HAP-1 (cell line): Measurements from ENCODE around the gene CCDC188.

Experiments used
- DNase-seq, 2 experiments: peaks; one replicate each; pipeline ENCODE4 v3.0.0-alpha.2; 2016 to 2020; ENCODE audit warnings: low spot score in 2 of 2
- H3K27me3 ChIP-seq: fragments of 250-450 bp; sonication (Bioruptor Pico); 2 replicates; pipeline ENCODE4 v1.5.1; 2020; ENCODE audit warnings: low read depth, mild to moderate bottlenecking, moderate library complexity
- H3K36me3 ChIP-seq: fragments of 250-450 bp; sonication (Bioruptor Pico); replicated peaks from 2 replicates; pipeline ENCODE4 v1.5.1; 2020; ENCODE audit warnings: mild to moderate bottlenecking
- H3K4me1 ChIP-seq: fragments of 250-450 bp; sonication (Bioruptor Pico); 2 replicates; pipeline ENCODE4 v1.5.1; 2020; ENCODE audit warnings: mild to moderate bottlenecking
- H3K4me3 ChIP-seq: fragments of 250-450 bp; sonication (Bioruptor Pico); 2 replicates; pipeline ENCODE4 v1.5.1; 2020; ENCODE audit warnings: mild to moderate bottlenecking, moderate library complexity
- H3K9me3 ChIP-seq: fragments of 250-450 bp; sonication (Bioruptor Pico); 2 replicates; pipeline ENCODE4 v1.5.1; 2020; ENCODE audit warnings: mild to moderate bottlenecking, moderate library complexity
- in situ Hi-C: fragments of 300-500 bp; cut with MboI; formaldehyde crosslinking; loops from 3 replicates; pipeline ENCODE4 v1.14.3; 2020; ENCODE audit warnings: low sequenced_read_pairs, inconsistent platforms, mixed read lengths

The CCDC188 gene

DNA sequence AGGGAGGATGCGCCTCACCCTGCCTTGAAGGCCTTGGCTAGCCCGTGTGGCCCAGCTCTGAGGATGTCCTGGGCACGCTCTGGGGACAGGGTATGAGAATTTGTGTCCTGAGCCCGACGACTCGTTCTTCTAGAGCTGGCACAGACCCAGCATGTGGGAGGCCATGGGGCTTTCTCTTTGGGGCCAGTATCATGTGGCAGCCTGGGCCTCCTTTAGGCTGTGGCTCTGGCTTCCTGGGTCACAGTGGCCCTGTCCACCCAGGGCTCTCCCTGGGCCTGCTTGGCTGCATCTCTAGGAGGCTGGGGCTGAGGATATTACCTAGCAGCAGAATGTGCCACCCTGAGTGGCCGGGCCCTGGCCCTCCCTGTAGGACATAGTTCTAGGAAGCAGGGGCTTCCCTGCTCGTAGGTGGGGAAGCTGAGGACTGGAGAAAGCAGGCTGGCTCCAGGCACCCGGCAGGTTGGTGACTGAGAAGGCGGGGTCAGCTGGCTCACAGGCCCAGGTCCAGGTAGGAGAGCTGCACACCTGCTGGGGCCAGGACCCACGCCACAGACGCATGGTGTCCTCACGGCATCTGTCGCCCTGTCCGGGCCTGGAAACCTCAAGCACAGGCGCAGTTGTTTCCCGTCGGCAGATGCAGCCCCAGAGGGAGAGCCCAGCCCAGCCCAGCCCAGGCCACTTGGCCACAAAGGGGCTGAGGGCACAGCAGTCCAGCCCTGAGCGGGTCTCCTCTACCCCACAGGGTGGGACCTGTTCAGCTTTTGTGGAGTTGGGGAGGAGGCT lies 6.8 kb downstream of the CCDC188 start:
- no peaks in the 10 kb centered on the region for H3K4me1 ChIP-seq
- in situ Hi-C loops, result no loop called here
- H3K27me3 ChIP-seq, result no peaks in the 10 kb centered on the region
- no peak overlapping the region for H3K4me3 ChIP-seq
- H3K9me3 ChIP-seq, result no peaks in the 10 kb centered on the region
- no peaks in the 10 kb centered on the region for H3K36me3 ChIP-seq
- DNase-seq, result no peak

DNA sequence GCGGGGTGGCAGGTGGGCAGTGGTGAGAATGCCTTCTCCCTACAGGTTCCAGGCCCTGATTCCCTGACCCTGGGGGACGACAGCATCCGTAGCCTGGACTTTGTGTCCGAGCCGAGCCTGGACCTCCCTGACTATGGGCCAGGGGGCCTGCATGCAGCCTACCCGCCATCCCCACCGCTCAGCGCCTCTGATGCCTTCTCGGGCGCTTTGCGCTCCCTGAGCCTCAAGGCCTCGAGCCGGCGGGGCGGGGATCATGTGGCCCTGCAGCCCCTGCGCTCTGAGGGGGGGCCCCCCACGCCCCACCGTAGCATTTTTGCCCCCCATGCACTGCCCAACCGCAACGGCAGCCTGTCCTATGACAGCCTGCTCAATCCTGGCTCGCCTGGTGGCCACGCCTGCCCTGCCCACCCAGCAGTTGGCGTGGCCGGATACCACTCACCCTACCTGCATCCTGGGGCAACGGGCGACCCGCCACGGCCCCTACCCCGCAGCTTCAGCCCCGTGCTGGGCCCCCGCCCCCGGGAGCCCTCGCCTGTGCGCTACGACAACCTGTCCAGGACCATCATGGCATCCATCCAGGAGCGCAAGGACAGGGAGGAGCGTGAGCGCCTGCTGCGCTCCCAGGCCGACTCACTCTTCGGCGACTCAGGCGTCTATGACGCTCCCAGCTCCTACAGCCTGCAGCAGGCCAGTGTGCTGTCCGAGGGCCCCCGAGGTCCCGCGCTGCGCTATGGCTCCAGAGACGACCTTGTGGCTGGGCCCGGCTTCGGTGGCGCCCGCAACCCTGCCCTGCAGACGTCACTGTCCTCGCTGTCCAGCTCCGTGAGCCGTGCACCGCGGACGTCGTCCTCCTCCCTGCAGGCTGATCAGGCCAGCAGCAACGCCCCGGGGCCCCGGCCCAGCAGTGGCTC lies 7.9 kb downstream of the CCDC188 start:
- H3K4me3 ChIP-seq, result no peak overlapping the region
- H3K4me1 ChIP-seq, result no peaks in the 10 kb centered on the region
- no peaks in the 10 kb centered on the region for H3K9me3 ChIP-seq
- H3K36me3 ChIP-seq, result no peaks in the 10 kb centered on the region
- in situ Hi-C loops, result no loop called here
- DNase-seq, result no peak
- H3K27me3 ChIP-seq, result no peaks in the 10 kb centered on the region

DNA sequence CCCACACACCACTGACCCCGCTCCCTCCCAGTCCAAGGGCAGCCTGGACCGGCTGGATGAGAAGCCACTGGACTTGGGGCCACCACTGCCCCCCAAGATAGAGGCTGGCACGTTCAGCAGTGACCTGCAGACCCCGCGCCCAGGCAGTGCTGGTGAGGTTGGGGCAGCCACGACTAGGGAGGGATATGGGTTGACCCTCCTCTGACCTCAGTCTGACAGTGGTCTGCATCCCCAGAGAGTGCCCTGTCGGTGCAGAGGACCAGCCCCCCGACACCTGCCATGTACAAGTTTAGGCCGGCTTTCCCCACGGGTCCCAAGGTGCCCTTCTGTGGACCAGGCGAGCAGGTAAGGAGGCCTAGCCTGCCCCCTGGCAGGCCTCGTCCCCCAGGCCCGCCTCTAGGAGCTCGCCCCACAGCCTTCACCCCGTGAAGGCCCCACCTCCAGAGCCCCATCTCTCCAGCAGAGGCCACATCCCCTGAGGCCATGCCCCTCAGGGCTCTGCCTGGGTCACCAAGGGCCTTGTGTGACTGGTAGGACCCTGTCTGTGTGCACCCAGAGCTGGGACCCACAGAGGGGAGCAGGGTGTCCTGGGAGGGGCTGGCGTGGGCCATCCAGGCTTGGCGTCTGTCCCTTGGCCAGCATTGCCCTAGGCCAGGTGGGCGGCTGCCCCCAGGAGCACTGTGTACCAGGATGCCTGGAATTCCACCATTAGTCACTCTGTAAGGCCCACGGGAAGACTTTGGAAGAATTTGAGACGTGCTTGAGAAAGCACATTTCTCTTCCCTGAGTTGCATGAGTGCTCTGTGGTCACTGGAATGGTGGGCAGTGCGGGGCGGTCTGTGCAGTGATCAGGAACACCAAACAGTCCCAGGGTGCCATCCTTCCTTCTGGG lies 9.4 kb downstream of the CCDC188 start:
- H3K4me1 ChIP-seq, result no peaks in the 10 kb centered on the region
- H3K36me3 ChIP-seq, result no peaks in the 10 kb centered on the region
- no peaks in the 10 kb centered on the region for H3K9me3 ChIP-seq
- H3K27me3 ChIP-seq, result no peaks in the 10 kb centered on the region
- in situ Hi-C loops, result no loop called here
- no peak for DNase-seq
- no peak overlapping the region for H3K4me3 ChIP-seq

DNA sequence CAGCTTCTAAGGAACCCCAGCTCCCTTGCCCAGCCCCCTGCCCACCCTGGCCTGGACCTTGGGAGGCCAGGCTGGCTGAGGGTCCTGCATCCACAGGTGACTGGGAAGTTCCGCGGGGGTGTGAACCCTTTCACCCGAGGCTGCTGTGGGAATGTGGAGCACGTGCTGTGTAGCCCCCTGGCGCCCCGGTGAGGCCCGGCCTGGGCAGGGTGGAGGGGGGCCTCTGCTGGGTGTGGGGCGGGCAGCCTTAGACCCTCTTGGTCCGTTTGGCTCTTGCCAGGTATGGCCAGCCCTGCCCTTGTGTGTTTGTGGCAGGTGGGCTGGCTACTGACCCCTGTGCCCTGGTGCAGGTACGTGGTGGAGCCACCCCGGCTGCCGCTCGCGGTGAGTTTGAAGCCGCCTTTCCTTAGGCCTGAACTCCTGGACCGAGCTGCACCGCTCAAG lies 10.3 kb downstream of the CCDC188 start:
- in situ Hi-C loops, result no loop called here
- Histone ChIP-seq H3K4me3 (no peak overlapping the region), H3K4me1 (no peaks in the 10 kb centered on the region)

DNA sequence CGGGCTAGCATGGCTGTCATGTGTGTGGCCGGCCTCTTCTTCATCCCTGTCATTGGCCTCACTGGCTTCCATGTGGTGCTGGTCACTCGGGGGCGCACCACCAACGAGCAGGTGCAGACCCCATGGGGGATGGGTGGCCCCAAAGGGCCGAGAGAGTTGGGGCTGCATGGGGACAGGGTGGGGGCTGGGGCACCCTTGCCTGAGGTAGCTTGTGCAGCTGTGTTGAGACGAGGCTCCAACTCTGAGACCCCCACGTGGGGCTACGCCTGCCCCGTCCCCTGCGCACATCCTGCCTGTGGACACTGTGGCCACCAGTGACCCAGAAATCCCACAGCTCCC lies 10.8 kb downstream of the CCDC188 start:
- in situ Hi-C loops, result no loop called here
- H3K9me3 ChIP-seq, result no peaks in the 10 kb centered on the region
- H3K36me3 ChIP-seq, result no peaks in the 10 kb centered on the region
- no peak for DNase-seq
- H3K4me3 ChIP-seq, result no peak overlapping the region
- H3K27me3 ChIP-seq, result no peaks in the 10 kb centered on the region
- H3K4me1 ChIP-seq, result no peaks in the 10 kb centered on the region

More for the DNA sequence above, 10.3 kb downstream of the CCDC188 start:
- Histone ChIP-seq H3K27me3 (no peaks in the 10 kb centered on the region), H3K36me3 (no peaks in the 10 kb centered on the region), H3K9me3 (no peaks in the 10 kb centered on the region)
- DNase-seq, result no peak

DNA sequence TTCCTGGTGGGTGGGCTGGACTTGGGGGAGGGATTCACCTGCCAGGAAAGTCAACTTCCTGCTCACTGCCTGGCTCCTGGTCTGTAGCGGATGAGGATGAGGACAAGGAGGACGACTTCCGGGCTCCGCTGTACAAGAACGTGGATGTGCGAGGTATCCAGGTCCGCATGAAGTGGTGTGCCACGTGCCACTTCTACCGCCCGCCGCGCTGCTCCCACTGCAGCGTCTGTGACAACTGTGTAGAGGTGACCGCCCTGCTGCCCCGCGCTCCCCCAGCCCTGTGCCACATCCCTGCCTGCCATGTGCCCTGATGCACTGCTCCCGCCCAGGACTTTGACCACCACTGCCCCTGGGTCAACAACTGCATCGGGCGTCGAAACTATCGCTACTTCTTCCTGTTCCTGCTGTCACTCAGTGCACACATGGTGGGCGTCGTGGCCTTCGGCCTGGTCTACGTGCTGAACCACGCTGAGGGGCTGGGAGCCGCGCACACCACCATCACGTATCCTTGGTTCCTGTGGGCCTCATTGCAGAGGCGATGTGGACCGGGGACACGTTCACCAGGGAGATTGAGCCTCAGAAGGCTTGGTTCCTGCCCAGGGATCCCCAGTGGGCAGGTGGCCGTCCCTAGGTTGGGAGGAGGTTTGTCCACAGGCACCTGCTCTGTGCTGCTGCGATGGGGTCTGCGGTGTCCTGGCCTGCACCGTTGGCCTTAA lies 11.3 kb downstream of the CCDC188 start:
- Histone ChIP-seq H3K27me3 (no peaks in the 10 kb centered on the region), H3K9me3 (no peaks in the 10 kb centered on the region), H3K4me1 (no peaks in the 10 kb centered on the region), H3K36me3 (no peaks in the 10 kb centered on the region), H3K4me3 (no peak overlapping the region)
- DNase-seq, result no peak
- in situ Hi-C loops, result no loop called here

DNA sequence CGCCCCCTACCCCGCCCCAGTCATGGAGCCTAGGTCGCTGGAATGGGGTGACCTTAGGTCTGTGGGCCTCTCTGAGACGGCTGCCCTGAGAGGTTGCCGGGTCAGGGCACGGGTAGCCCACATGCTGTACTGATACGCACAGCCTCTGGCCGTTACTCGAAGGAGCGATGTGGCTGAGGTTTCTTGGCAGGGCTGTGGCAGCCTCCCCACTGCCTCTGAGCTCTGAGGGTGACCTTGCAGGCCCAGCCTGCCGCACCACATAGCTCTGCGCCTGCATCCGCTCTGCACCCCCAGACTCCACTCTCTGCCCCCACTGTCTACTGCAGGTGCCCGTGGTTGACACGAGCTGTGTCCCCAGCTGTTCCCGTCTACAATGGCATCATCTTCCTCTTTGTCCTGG lies 12.0 kb downstream of the CCDC188 start:
- Histone ChIP-seq H3K9me3 (no peaks in the 10 kb centered on the region), H3K4me3 (no peak overlapping the region), H3K4me1 (no peaks in the 10 kb centered on the region), H3K36me3 (no peaks in the 10 kb centered on the region), H3K27me3 (no peaks in the 10 kb centered on the region)
- no peak for DNase-seq
- in situ Hi-C loops, result no loop called here

DNA sequence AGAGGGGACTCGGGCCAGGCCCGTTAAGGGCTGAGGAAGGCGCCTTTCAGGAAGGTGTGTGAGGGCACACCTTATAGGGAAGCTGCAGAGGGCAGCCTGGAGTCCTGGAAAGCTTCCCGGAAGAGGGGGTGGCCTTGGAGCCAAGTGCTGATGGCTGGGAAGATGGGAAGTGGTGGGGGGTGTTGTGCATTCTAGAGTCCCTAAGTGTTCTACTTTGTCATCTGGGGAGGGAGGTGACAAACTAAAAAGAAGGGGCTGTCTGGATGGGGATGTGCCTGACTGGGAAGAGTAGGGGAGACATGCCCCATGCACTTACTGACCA lies 12.5 kb downstream of the CCDC188 start:
- no peak for DNase-seq
- Histone ChIP-seq H3K4me3 (no peak overlapping the region), H3K9me3 (no peaks in the 10 kb centered on the region), H3K36me3 (no peaks in the 10 kb centered on the region), H3K4me1 (no peaks in the 10 kb centered on the region), H3K27me3 (no peaks in the 10 kb centered on the region)
- in situ Hi-C loops, result no loop called here

DNA sequence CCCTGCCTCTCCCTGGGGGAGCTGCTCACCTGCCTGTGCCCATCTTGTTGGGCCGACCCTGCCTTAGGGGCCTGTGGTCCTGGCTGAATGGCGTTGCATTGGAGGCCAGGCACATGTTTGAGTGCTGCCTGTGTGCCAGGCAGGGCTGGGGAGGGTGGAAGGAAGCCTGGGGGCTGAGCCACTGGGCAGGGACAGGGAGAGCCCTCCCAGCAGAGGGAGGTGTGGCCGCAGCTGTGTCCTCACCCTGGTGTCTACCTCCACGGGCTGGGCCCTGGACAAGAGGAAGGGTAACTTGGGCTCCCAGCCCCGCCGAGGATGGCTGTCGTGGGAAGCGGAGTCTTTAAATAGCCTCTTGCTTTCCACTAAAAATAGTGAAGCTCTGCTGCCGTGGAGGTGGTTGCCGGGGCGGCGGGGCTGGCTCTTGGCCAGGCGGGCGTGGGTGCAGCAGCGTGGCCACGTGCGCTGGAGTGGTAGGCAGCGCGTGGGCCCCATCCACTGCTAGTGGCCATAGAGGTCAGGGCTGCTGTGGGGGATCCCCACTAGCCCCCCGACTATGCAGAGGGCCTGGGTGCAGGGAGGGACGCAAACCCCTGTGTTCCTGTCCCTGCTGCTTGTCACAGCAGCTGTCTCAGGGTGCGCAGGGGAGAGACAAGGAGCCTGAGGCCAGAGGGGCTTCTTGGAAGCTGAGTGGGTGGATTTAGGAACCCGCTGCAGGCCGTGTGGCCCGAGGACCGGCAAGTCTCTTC lies 13.0 kb downstream of the CCDC188 start:
- no peak for DNase-seq
- no peaks in the 10 kb centered on the region for H3K9me3 ChIP-seq
- in situ Hi-C loops, result no loop called here
- no peaks in the 10 kb centered on the region for H3K36me3 ChIP-seq
- H3K27me3 ChIP-seq, result no peaks in the 10 kb centered on the region
- no peak overlapping the region for H3K4me3 ChIP-seq
- H3K4me1 ChIP-seq, result no peaks in the 10 kb centered on the region

DNA sequence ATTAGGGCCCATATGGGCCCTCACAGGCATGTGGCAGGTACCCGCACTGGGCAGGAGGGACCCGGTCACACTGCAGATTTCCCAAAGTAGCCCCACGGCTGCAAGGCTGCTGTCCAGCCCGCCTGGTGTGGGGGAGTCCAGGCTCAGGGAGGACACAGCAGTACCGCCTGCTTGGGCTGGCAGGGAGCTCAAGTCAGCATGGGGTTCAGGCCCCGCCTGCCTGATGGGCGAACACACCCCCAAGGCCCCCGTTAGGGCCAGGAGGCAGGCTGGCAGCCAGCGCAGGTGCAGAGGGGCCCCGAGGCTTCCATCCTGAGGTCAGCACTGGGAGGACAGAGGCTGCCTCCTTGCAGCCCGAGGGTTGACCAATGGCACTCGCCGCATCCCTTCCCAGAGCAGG lies 13.7 kb downstream of the CCDC188 start:
- in situ Hi-C loops, result no loop called here
- DNase-seq, result no peak
- Histone ChIP-seq H3K36me3 (no peaks in the 10 kb centered on the region), H3K4me3 (no peak overlapping the region), H3K27me3 (no peaks in the 10 kb centered on the region), H3K9me3 (no peaks in the 10 kb centered on the region), H3K4me1 (no peaks in the 10 kb centered on the region)

DNA sequence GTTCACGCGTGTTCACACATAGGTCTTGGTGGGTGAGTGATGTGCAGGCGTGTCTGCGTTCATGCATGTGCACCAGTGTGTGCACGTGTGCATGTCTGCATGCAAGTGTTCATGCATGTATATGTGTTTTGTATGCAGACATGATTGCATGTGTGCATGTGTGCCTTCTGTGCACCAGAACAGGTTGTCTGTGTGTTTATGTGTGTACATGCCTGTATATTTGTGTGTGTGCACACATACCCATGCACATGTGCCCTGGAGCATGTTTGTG lies 14.3 kb downstream of the CCDC188 start:
- H3K27me3 ChIP-seq, result no peaks in the 10 kb centered on the region
- no peaks in the 10 kb centered on the region for H3K4me1 ChIP-seq
- no peaks in the 10 kb centered on the region for H3K36me3 ChIP-seq
- no peak for DNase-seq
- in situ Hi-C loops, result no loop called here
- no peak overlapping the region for H3K4me3 ChIP-seq
- no peaks in the 10 kb centered on the region for H3K9me3 ChIP-seq

DNA sequence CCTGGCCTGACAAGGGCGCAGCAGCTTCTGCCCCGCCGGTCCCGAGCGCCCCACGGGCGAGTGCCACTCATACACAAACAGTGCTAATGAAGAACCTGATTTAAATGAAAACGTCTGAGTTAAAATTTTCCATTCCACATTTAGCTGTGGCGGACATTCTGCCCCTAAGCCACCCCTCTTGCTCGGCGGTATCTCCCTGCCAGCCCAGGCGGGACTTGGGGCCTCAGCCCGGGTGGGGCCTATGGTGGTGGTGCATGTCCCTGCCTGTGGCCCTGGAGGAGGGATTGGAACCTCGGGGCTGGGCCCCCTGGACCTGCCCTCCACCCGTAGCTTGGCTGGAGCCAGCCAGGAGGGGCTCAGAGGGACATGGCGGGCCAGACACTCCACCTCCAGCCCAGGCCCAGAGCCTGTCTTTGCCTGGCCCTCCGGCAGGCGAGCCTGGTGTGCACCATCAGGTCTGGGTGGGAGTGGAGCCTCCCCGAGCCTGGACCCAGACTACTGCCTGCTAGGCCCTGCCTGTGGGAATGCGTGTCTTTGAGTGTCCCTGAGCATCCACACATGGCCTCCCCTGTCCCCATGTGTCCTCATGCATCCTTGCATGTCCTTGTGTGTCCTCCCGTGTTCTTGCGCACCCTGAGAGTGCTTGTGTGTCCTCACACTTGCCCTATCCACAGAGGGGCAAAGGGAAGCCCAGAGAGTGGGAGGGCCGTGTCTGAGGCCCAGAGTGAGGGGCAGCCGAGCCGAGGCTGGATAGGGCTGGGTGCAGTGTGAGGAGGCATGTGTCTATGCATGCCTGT lies 14.9 kb downstream of the CCDC188 start:
- H3K4me3 ChIP-seq, result no peak overlapping the region
- H3K4me1 ChIP-seq, result no peaks in the 10 kb centered on the region
- no peaks in the 10 kb centered on the region for H3K27me3 ChIP-seq
- no peaks in the 10 kb centered on the region for H3K9me3 ChIP-seq
- DNase-seq, result no peak
- in situ Hi-C loops, result no loop called here
- H3K36me3 ChIP-seq, result no peaks in the 10 kb centered on the region
